Panc1 (cell line): Measurements from ENCODE around the gene PRSS21. TPM values are rescaled to one million over a fixed set of nuclear protein-coding genes. Genes with fewer than 3 reads are reported as not detected.

Experiments
- ATAC-seq: fragments of 200-7000 bp; cut with Tn5 transposase; 2 replicates; pipeline ENCODE4 v1.9.1; 2020; ENCODE audit warnings: mild to moderate bottlenecking, moderate library complexity
- Bru-seq: library from RNA; stranded (reverse); fragments of 400-500 nt; gene quantifications from one replicate; lab custom pipeline; 2021; lab: Mats Ljungman, UMichigan
- BruChase-seq, 2 experiments: library from RNA; stranded (reverse); fragments of 400-500 nt; gene quantifications; one replicate each; lab custom pipeline; 2021; lab: Mats Ljungman, UMichigan
- BruUV-seq: library from RNA; stranded (reverse); fragments of 400-500 nt; replicated peaks from 2 replicates; lab custom pipeline; 2021; lab: Mats Ljungman, UMichigan
- CTCF ChIA-PET: fragments of 300-600 bp; sonication (Branson Sonifier 250); formaldehyde crosslinking; loops from one replicate; lab custom pipeline; 2022; ENCODE audit warnings: antibody characterized with exemption; lab: Charles Lee
- POLR2A ChIA-PET: fragments of 300-600 bp; sonication (Branson Sonifier 250); formaldehyde crosslinking; loops from one replicate; lab custom pipeline; 2022; ENCODE audit warnings: antibody characterized with exemption; lab: Charles Lee
- DNase-seq: peaks from one replicate; pipeline ENCODE4 v3.0.0-alpha.2; 2010; ENCODE audit warnings: low read depth, low spot score
- H3K27ac ChIP-seq: 2 replicates; pipeline ENCODE4 v1.5.1; 2011; ENCODE audit warnings: mild to moderate bottlenecking, low read length, inconsistent platforms
- H3K27me3 ChIP-seq: fragments of 200-500 bp; sonication (Bioruptor generic); 2 replicates; pipeline ENCODE4 v1.6.0; 2014; ENCODE audit warnings: low read length, inconsistent platforms; ENCODE audit not compliant: control insufficient read depth, insufficient read depth
- H3K36me3 ChIP-seq: fragments of 200-500 bp; sonication (Bioruptor generic); 2 replicates; pipeline ENCODE4 v1.5.1; 2014; ENCODE audit warnings: inconsistent platforms, mild to moderate bottlenecking, low read length, moderate library complexity; ENCODE audit not compliant: control insufficient read depth, insufficient read depth
- H3K4me1 ChIP-seq: 2 replicates; pipeline ENCODE4 v1.5.1; 2011; ENCODE audit warnings: inconsistent platforms, mild to moderate bottlenecking, low read length, moderate library complexity; ENCODE audit not compliant: control insufficient read depth, insufficient read depth
- H3K4me3 ChIP-seq, 2 experiments: 2 replicates each; pipeline ENCODE4 v1.5.1; 2011 to 2012; ENCODE audit warnings: low read depth in 2 of 2, low read length in 2 of 2, mild to moderate bottlenecking in 2 of 2, inconsistent platforms in 1 of 2, moderate library complexity in 1 of 2
- H3K9me3 ChIP-seq: fragments of 200-500 bp; sonication (Bioruptor generic); 2 replicates; pipeline ENCODE4 v1.5.1; 2014; ENCODE audit warnings: low read depth, mild to moderate bottlenecking, inconsistent platforms, low read length, moderate library complexity; ENCODE audit not compliant: control insufficient read depth, insufficient read depth
- CTCF ChIP-seq: fragments of 450-650 bp; IDR thresholded peaks from 2 replicates; pipeline ENCODE4 v1.5.1; 2017; ENCODE audit warnings: mild to moderate bottlenecking
- POLR2AphosphoS5 ChIP-seq: IDR thresholded peaks from 2 replicates; pipeline ENCODE4 v1.6.1; 2012; ENCODE audit warnings: mild to moderate bottlenecking, low read depth, low read length, moderate library complexity
- REST ChIP-seq, 2 experiments: IDR thresholded peaks; 2 replicates each; pipeline ENCODE4 v1.6.1; 2011 to 2012; ENCODE audit warnings: low read depth in 2 of 2, control low read depth in 1 of 2, low read length in 1 of 2, mild to moderate bottlenecking in 1 of 2, moderate library complexity in 1 of 2; ENCODE audit not compliant: insufficient read depth in 1 of 2
- SIN3A ChIP-seq: IDR thresholded peaks from 2 replicates; pipeline ENCODE4 v1.6.1; 2012; ENCODE audit warnings: low read depth, mild to moderate bottlenecking, low read length, moderate library complexity, borderline replicate concordance; ENCODE audit not compliant: insufficient read depth
- TCF7L2 ChIP-seq: IDR thresholded peaks from 2 replicates; pipeline ENCODE4 v1.6.1; 2011; ENCODE audit warnings: mild to moderate bottlenecking, low read depth, low read length, inconsistent platforms
- in situ Hi-C: cut with HindIII; loops from 2 replicates; pipeline ENCODE4 v1.10.0; 2016; ENCODE audit warnings: low sequenced_read_pairs, low pct_unique_long_range_greater_than_20kb
- intact Hi-C: fragments of 100-400 bp; cut with micrococcal nuclease; formaldehyde crosslinking; loops from one replicate; pipeline ENCODE4 v1.10.0; 2022; ENCODE audit not compliant: unreplicated experiment
- long read RNA-seq: library from polyadenylated mRNA; unstranded; transcript quantifications from one replicate; pipeline ENCODE4 v2.0.0, GENCODE V29; 2021; ENCODE audit not compliant: unreplicated experiment
- polyA plus RNA-seq: library from polyadenylated mRNA; unstranded; fragments of >200 nt; gene quantifications from one replicate; pipeline ENCODE4 v1.2.1, GENCODE V29; 2012; ENCODE audit warnings: missing spikeins; ENCODE audit not compliant: insufficient read length
- total RNA-seq: library from RNA; stranded (reverse); gene quantifications from one replicate; pipeline ENCODE4 v1.2.1, GENCODE V29; 2021; ENCODE audit not compliant: unreplicated experiment

The PRSS21 gene
- total RNA-seq (not detected), Bru-seq, nascent RNA (not detected), BruChase-seq, experiment 1, labeled RNA remaining after a 2-hour chase (not detected), BruChase-seq, experiment 2, labeled RNA remaining after a 6-hour chase (not detected)
- not detected for polyA plus RNA-seq
- long read RNA-seq = 0 reads

- BruUV-seq = no TSS peak
- Histone ChIP-seq H3K36me3 (no peaks in the 10 kb centered on the region), H3K4me3 (no peak within 1 kb of the TSS), H3K27ac (no peak within 1 kb of the TSS), H3K4me1 (peaks cover 21% of the 10 kb centered on the region), H3K27me3 (no peaks in the 10 kb centered on the region), H3K9me3 (no peaks in the 10 kb centered on the region)
- DNase-seq (no peak), ATAC-seq (no peak)
- ChIA-PET POLR2A (no interaction called here), CTCF (no interaction called here)
- TF ChIP-seq TCF7L2 = no peak
- TF ChIP-seq SIN3A = no peak
- TF ChIP-seq CTCF = no peak
- no peak for TF ChIP-seq POLR2AphosphoS5
- TF ChIP-seq REST (IDR thresholded peaks at IDR 0.05; ENCODE audit: insufficient read depth in 1 of 2, low read depth in 2 of 2, low read length in 1 of 2) = no peak
- in situ Hi-C loops (no loop called here), intact Hi-C loops (no loop called here)
These were observed at the start of gene PRSS21 for GRCh38 chr16:2816751-2817339. TSS of gene PRSS21 (plus strand) at chr16:2817237. CDS start at chr16:2817269, 32 bp downstream.

GRCh38 chr16:2767891-2768290, 49.1 kb upstream of the PRSS21 start:
- Histone ChIP-seq H3K27me3 (no peaks in the 10 kb centered on the region), H3K36me3 (peaks cover 22% of the 10 kb centered on the region), H3K4me3 (no peak overlapping the region), H3K4me1 (peaks cover 64% of the 10 kb centered on the region), H3K27ac (peak overlapping the region; percentile 98), H3K9me3 (no peaks in the 10 kb centered on the region; the same call in 1 of the 2 replicates)
- intact Hi-C loops (no loop called here), in situ Hi-C loops (no loop called here)
- ChIA-PET POLR2A (interaction anchor here (0.9 kb wide), 1 partner anchor 11 kb away, joined by 9 read pairs; no protein-coding TSS in a partner anchor), CTCF (no interaction called here)
- DNase-seq (no peak), ATAC-seq (peak; percentile 9)
- TF ChIP-seq CTCF (no peak), REST (IDR thresholded peaks at IDR 0.05; ENCODE audit: insufficient read depth in 1 of 2, low read depth in 2 of 2, low read length in 1 of 2) (no peak)
- BruUV-seq = no TSS peak
